ENCODE data around the gene CELF4. TPM values are rescaled to one million over a fixed set of nuclear protein-coding genes. Genes with fewer than 3 reads are reported as not detected.

CELF4 gene
- total and polyA plus RNA-seq, 4 donors, result 0.24 to 3.0 (median 1.3) TPM

DNA sequence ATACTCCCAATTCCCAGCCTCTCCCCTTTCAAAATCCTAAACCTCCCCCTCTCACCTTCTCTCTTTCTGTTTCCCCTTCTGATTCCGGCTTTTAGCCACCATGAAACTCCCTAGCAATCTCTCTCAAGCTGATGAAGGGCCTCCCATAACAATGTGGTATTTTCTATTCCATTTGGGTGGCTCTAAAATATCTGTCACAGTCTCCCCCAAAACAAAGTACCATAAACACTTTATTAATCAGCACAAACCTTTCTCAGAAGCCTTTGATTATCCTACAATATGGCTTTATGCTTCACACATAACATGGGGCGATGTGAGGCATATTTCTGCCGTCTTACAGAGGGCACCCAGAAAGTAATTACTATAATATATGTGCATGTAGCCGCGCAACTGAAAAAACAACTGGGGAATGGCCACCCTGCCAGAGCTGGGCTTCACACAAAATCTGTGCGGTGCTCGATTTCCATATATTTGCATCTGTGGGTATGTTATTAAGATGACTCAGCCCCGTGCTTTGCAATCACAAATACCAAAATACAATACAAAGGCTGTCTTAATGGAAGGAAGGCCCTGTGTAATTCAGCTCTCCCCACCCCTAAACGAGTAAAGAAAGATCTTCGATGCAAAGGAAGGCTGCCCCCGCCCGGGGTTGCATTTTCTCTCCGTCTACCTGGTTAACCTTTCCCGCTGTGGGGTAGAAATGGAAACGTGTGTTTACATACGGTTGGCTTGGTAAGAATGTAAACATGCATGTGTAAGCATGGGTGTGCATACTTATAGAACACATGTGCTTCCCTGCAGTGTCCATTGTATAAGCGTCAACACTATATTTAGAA is 81.4 kb downstream of the CELF4 start:
- 20 to 21% methylated on average over 17 of the region's 17 CpGs for WGBS, 2 donors

DNA sequence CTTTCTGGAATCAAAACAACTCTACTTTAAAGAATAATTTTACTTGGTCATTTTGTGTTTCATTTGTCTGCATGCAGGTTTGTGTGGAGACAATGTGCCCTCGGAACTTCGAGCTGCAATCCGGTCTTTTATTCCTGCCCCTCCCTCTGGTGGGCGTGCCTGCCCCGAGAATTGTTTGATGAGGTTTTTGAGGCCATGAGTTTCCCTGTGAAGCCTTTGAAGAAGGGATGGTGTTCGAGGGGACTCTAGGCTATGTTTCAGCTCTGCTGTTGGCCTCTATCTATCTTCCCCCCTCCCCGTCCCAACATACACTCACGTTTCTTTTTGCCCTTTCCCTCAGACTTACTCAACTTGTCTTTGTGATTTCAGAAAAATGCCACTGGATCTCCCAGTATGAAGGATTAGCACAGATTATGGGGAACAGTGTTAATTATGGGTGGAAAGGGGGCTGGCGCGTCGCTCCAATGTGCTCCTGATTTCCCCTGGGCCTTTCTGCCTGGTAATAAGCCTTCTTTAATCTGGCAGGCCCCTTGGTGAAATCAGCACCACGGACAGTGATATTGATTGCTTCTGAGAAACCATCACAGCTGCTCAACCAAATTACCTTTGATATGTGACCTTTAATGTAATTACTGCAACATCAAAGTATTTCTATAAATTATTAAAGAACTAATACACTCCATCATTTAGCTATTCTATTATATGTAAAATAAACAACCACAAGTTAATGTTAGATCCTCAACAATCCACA is 82.2 kb downstream of the CELF4 start:
- peak; percentile 67 to 85 (median 83) for DNase-seq
- no peaks in the 10 kb centered on the region for H3K36me3 ChIP-seq (ENCODE audit: control insufficient read depth in 4 of 4, insufficient read depth in 4 of 4, low read length in 4 of 4)
- H3K4me3 ChIP-seq, result no peak overlapping the region
- H3K9me3 ChIP-seq (ENCODE audit: control insufficient read depth in 4 of 4, insufficient read depth in 3 of 4, low read length in 3 of 4), result no peaks in the 10 kb centered on the region
- WGBS, 2 donors, result 39 to 43% methylated on average over 12 of the region's 12 CpGs
- H3K27ac ChIP-seq (ENCODE audit: low read depth in 1 of 2, low read length in 1 of 2), result no peak overlapping the region
- H3K9ac ChIP-seq (ENCODE audit: insufficient read depth in 1 of 2, low read length in 2 of 2), result no peak overlapping the region
- peaks cover 0 to 16% (median 8%) of the 10 kb centered on the region in 5 donors for H3K4me1 ChIP-seq (ENCODE audit: control insufficient read depth in 5 of 5, insufficient read depth in 5 of 5, low read length in 5 of 5)
- ATAC-seq (ENCODE audit: insufficient read depth, low FRiP score), result no peak
- H3K27me3 ChIP-seq (ENCODE audit: control insufficient read depth in 3 of 3, insufficient read depth in 3 of 3, low read length in 2 of 3), result peaks cover 2 to 48% (median 9%) of the 10 kb centered on the region in 3 donors
- TF ChIP-seq, protein P1, sequence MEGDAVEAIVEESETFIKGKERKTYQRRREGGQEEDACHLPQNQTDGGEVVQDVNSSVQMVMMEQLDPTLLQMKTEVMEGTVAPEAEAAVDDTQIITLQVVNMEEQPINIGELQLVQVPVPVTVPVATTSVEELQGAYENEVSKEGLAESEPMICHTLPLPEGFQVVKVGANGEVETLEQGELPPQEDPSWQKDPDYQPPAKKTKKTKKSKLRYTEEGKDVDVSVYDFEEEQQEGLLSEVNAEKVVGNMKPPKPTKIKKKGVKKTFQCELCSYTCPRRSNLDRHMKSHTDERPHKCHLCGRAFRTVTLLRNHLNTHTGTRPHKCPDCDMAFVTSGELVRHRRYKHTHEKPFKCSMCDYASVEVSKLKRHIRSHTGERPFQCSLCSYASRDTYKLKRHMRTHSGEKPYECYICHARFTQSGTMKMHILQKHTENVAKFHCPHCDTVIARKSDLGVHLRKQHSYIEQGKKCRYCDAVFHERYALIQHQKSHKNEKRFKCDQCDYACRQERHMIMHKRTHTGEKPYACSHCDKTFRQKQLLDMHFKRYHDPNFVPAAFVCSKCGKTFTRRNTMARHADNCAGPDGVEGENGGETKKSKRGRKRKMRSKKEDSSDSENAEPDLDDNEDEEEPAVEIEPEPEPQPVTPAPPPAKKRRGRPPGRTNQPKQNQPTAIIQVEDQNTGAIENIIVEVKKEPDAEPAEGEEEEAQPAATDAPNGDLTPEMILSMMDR (IDR thresholded peaks at IDR 0.05; ENCODE audit: control extremely low read depth, extremely low read depth), result no peak

More for the DNA sequence above, 81.4 kb downstream of the CELF4 start:
- no peak for ATAC-seq (ENCODE audit: insufficient read depth, low FRiP score)
- H3K4me3 ChIP-seq, result no peak overlapping the region
- no peak for DNase-seq
- no peaks in the 10 kb centered on the region for H3K9me3 ChIP-seq (ENCODE audit: control insufficient read depth in 4 of 4, insufficient read depth in 3 of 4, low read length in 3 of 4)
- no peak overlapping the region for H3K27ac ChIP-seq (ENCODE audit: low read depth in 1 of 2, low read length in 1 of 2)
- H3K27me3 ChIP-seq (ENCODE audit: control insufficient read depth in 3 of 3, insufficient read depth in 3 of 3, low read length in 2 of 3), result peaks cover 2 to 48% (median 9%) of the 10 kb centered on the region in 3 donors
- no peak overlapping the region for H3K9ac ChIP-seq (ENCODE audit: insufficient read depth in 1 of 2, low read length in 2 of 2)
- H3K36me3 ChIP-seq (ENCODE audit: control insufficient read depth in 4 of 4, insufficient read depth in 4 of 4, low read length in 4 of 4), result no peaks in the 10 kb centered on the region
- peaks cover 0 to 17% (median 8%) of the 10 kb centered on the region in 5 donors for H3K4me1 ChIP-seq (ENCODE audit: control insufficient read depth in 5 of 5, insufficient read depth in 5 of 5, low read length in 5 of 5)
- TF ChIP-seq, protein P1 (IDR thresholded peaks at IDR 0.05; ENCODE audit: control extremely low read depth, extremely low read depth), result no peak

DNA sequence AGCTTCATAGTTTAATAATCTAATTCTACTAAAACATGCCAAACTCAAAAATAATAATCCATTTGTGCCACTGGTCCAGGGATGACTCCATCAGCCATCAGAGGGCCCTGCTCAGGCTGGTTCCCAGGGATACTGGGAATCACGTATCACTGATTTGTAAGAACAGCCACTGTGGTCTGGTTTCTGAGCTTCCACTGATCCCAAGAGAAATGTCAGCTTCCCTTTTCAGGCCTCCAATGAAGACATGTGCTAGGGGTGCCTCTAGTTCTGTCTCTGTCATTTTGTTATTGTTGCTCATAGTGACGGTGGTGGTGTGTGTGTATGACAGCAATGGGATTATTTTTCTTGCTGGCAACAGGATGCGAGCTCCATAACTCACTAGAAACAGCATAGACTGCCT is 83.2 kb downstream of the CELF4 start:
- TF ChIP-seq, protein P1 (IDR thresholded peaks at IDR 0.05; ENCODE audit: control extremely low read depth, extremely low read depth), result no peak
- Histone ChIP-seq H3K27ac (ENCODE audit: low read depth in 1 of 2, low read length in 1 of 2) (no peak overlapping the region), H3K9ac (ENCODE audit: insufficient read depth in 1 of 2, low read length in 2 of 2) (no peak overlapping the region), H3K4me1 (ENCODE audit: control insufficient read depth in 5 of 5, insufficient read depth in 5 of 5, low read length in 5 of 5) (peaks cover 0 to 8% (median 6%) of the 10 kb centered on the region in 5 donors), H3K4me3 (no peak overlapping the region), H3K9me3 (ENCODE audit: control insufficient read depth in 4 of 4, insufficient read depth in 3 of 4, low read length in 3 of 4) (no peaks in the 10 kb centered on the region), H3K27me3 (ENCODE audit: control insufficient read depth in 3 of 3, insufficient read depth in 3 of 3, low read length in 2 of 3) (peaks cover 2 to 42% (median 9%) of the 10 kb centered on the region in 3 donors), H3K36me3 (ENCODE audit: control insufficient read depth in 4 of 4, insufficient read depth in 4 of 4, low read length in 4 of 4) (no peaks in the 10 kb centered on the region)
- DNase-seq, result no peak
- ATAC-seq (ENCODE audit: insufficient read depth, low FRiP score), result no peak
- WGBS, 2 donors, result 44 to 46% methylated on average over 3 of the region's 3 CpGs
